A549 (cell line): ENCODE results near the gene USP36. TPM values are rescaled to one million over a fixed set of nuclear protein-coding genes. Genes with fewer than 3 reads are reported as not detected.

Experiments used
- ATAC-seq, 2 experiments: fragments of 200-7000 bp in 1 of 2; fragments of >200 bp in 1 of 2; cut with Nextera tagmentation in 1 of 2; cut with Tn5 transposase in 1 of 2; 3 replicates each; pipeline versions ENCODE4 v1.8.0 to v1.9.1; 2018 to 2020; ENCODE audit warnings: mild to moderate bottlenecking in 1 of 2, moderate library complexity in 1 of 2
- CTCF ChIA-PET: fragments of 300-600 bp; sonication (Branson Sonifier 250); formaldehyde crosslinking; extraction: SDS; loops from one replicate; lab custom pipeline; 2021; ENCODE audit warnings: antibody characterized with exemption, inconsistent platforms; lab: Yijun Ruan, JAX
- POLR2A ChIA-PET: fragments of 350-600 bp; formaldehyde crosslinking; extraction: SDS; loops from one replicate; lab custom pipeline; 2021; ENCODE audit warnings: antibody characterized with exemption, inconsistent platforms; lab: Yijun Ruan, JAX
- DNase-seq, 2 experiments: peaks; one replicate each; pipeline versions ENCODE4 v3.0.0 to v3.0.0-alpha.2; 2011 to 2016; ENCODE audit warnings: low read depth in 1 of 2, low spot score in 1 of 2
- FAIRE-seq: peaks from 2 replicates; lab custom pipeline; 2011; peaks lifted over from hg19 to GRCh38; lab: Jason Lieb, UNC
- H3K27ac ChIP-seq, 2 experiments: fragments of >200 bp; sonication (Bioruptor Twin); formaldehyde crosslinking; 3 replicates each; pipeline ENCODE4 v1.5.1; 2016 to 2017
- H3K4me1 ChIP-seq: fragments of >200 bp; sonication (Bioruptor Twin); formaldehyde crosslinking; 3 replicates; pipeline ENCODE4 v1.6.1; 2016
- H3K4me2 ChIP-seq: fragments of >200 bp; sonication (Bioruptor Twin); formaldehyde crosslinking; 3 replicates; pipeline ENCODE4 v1.6.1; 2016
- H3K4me3 ChIP-seq: fragments of >200 bp; sonication (Bioruptor Twin); formaldehyde crosslinking; 3 replicates; pipeline ENCODE4 v1.5.1; 2016
- H3K9me3 ChIP-seq: fragments of >200 bp; sonication (Bioruptor Twin); formaldehyde crosslinking; 3 replicates; pipeline ENCODE4 v1.6.1; 2016
- CEBPB ChIP-seq, 2 experiments: fragments of >200 bp in 1 of 2; sonication (Bioruptor Twin) in 1 of 2; formaldehyde crosslinking in 1 of 2; IDR thresholded peaks; 2 replicates each; pipeline ENCODE4 v1.6.1; 2012 to 2016
- CHD2 ChIP-seq: fragments of 150-350 bp; IDR thresholded peaks from 2 replicates; pipeline ENCODE4 v1.6.1; 2014; ENCODE audit warnings: low read length; ENCODE audit not compliant: partially characterized antibody
- CHD4 ChIP-seq: fragments of 200-600 bp; sonication (generic); IDR thresholded peaks from 2 replicates; pipeline ENCODE4 v1.6.1; 2016; ENCODE audit warnings: antibody characterized with exemption, mild to moderate bottlenecking, borderline replicate concordance
- CTCF ChIP-seq: fragments of >200 bp; sonication (Bioruptor Twin); formaldehyde crosslinking; IDR thresholded peaks from 3 replicates; pipeline ENCODE4 v1.5.1; 2016
- E2F6 ChIP-seq: IDR thresholded peaks from 2 replicates; pipeline ENCODE4 v1.6.1; 2012; ENCODE audit warnings: low read depth, borderline replicate concordance
- EHMT2 ChIP-seq: fragments of 200-600 bp; sonication (generic); IDR thresholded peaks from 2 replicates; pipeline ENCODE4 v1.6.1; 2016; ENCODE audit warnings: antibody characterized with exemption, low read depth, mild to moderate bottlenecking, moderate library complexity
- ESRRA ChIP-seq: fragments of 150-350 bp; IDR thresholded peaks from 2 replicates; pipeline ENCODE4 v1.6.1; 2014; ENCODE audit warnings: mild to moderate bottlenecking, low read length, borderline replicate concordance
- FOXS1 ChIP-seq: fragments of 250-450 bp; sonication (Bioruptor Pico); IDR thresholded peaks from 2 replicates; pipeline ENCODE4 v1.5.0; 2020; ENCODE audit warnings: mild to moderate bottlenecking, moderate library complexity
- HEYL ChIP-seq: fragments of 250-450 bp; sonication (Bioruptor Pico); IDR thresholded peaks from 2 replicates; pipeline ENCODE4 v1.8.0; 2021; ENCODE audit warnings: mild to moderate bottlenecking, moderate library complexity
- HMGXB4 ChIP-seq: fragments of 250-450 bp; sonication (Bioruptor Pico); IDR thresholded peaks from 2 replicates; pipeline ENCODE4 v1.5.0; 2021; ENCODE audit warnings: mild to moderate bottlenecking, moderate library complexity, borderline replicate concordance
- JUN ChIP-seq, 2 experiments: fragments of >200 bp; sonication (Bioruptor Twin); formaldehyde crosslinking; IDR thresholded peaks; 2 replicates in 1 of 2; 3 replicates in 1 of 2; pipeline ENCODE4 v1.6.1; 2016 to 2017
- JUNB ChIP-seq: fragments of >200 bp; sonication (Bioruptor Twin); formaldehyde crosslinking; IDR thresholded peaks from 2 replicates; pipeline ENCODE4 v1.6.1; 2016
- KDM1A ChIP-seq: fragments of 200-600 bp; sonication (generic); IDR thresholded peaks from 2 replicates; pipeline ENCODE4 v1.6.1; 2016; ENCODE audit warnings: low read depth, mild to moderate bottlenecking
- KDM5A ChIP-seq: fragments of 200-600 bp; sonication (generic); IDR thresholded peaks from 2 replicates; pipeline ENCODE4 v1.6.1; 2016; ENCODE audit warnings: antibody characterized with exemption, mild to moderate bottlenecking
- MAZ ChIP-seq: fragments of 150-350 bp; IDR thresholded peaks from 2 replicates; pipeline ENCODE4 v1.6.1; 2014; ENCODE audit warnings: antibody characterized with exemption, low read depth, low read length, borderline replicate concordance
- NPAS2 ChIP-seq: fragments of 250-450 bp; sonication (Bioruptor Pico); IDR thresholded peaks from 2 replicates; pipeline ENCODE4 v1.8.0; 2022; ENCODE audit warnings: mild to moderate bottlenecking, moderate library complexity, borderline replicate concordance
- PHF8 ChIP-seq: fragments of 200-600 bp; sonication (generic); IDR thresholded peaks from 2 replicates; pipeline ENCODE4 v1.6.1; 2016; ENCODE audit warnings: low read depth, mild to moderate bottlenecking, antibody characterized with exemption, moderate library complexity, borderline replicate concordance
- POLR2A ChIP-seq: IDR thresholded peaks from 2 replicates; pipeline ENCODE4 v1.6.1; 2012; ENCODE audit warnings: mild to moderate bottlenecking, low read length
- POLR2AphosphoS2 ChIP-seq: conservative IDR thresholded peaks from 2 replicates; pipeline ENCODE4 v1.6.1; 2012; ENCODE audit warnings: low read length, improper control_type of control experiment, inconsistent platforms
- RAD21 ChIP-seq, 2 experiments: fragments of >200 bp in 1 of 2; sonication (Bioruptor Twin) in 1 of 2; formaldehyde crosslinking in 1 of 2; IDR thresholded peaks in 1 of 2; conservative IDR thresholded peaks in 1 of 2; 2 replicates in 1 of 2; 3 replicates in 1 of 2; pipeline ENCODE4 v1.6.1; 2012 to 2018; ENCODE audit warnings: inconsistent platforms in 1 of 2
- REST ChIP-seq: fragments of 200-600 bp; sonication (generic); IDR thresholded peaks from 2 replicates; pipeline ENCODE4 v1.6.1; 2016; ENCODE audit warnings: antibody characterized with exemption, mild to moderate bottlenecking, moderate library complexity
- SMC3 ChIP-seq: fragments of >200 bp; sonication (Bioruptor Twin); formaldehyde crosslinking; IDR thresholded peaks from 3 replicates; pipeline ENCODE4 v1.6.1; 2018; ENCODE audit warnings: inconsistent platforms
- SREBF2 ChIP-seq: fragments of 450-650 bp; IDR thresholded peaks from 2 replicates; pipeline ENCODE4 v1.6.1; 2014; ENCODE audit warnings: mild to moderate bottlenecking, moderate library complexity
- TP53 ChIP-seq: fragments of 250-450 bp; sonication (Bioruptor Pico); IDR thresholded peaks from 2 replicates; pipeline ENCODE4 v1.5.0; 2021; ENCODE audit warnings: mild to moderate bottlenecking, moderate library complexity
- ZNF302 ChIP-seq: fragments of 250-450 bp; sonication (Bioruptor Pico); IDR thresholded peaks from 2 replicates; pipeline ENCODE4 v1.9.0; 2021; ENCODE audit warnings: inconsistent platforms, mild to moderate bottlenecking, moderate library complexity
- ZSCAN20 ChIP-seq: fragments of 250-450 bp; sonication (Bioruptor Pico); IDR thresholded peaks from 2 replicates; pipeline ENCODE4 v1.8.0; 2022; ENCODE audit warnings: mild to moderate bottlenecking, moderate library complexity
- WGBS: methylation state at CpG from one replicate; pipeline ENCODE4 v1.1.6; 2017; ENCODE audit errors: missing lambda C conversion rate; 5-methylcytosine and 5-hydroxymethylcytosine counted together
- polyA plus RNA-seq, 4 experiments: library from polyadenylated mRNA; depleted of rRNA in 3 of 4; stranded (reverse); fragments of >200 nt; fragmentation: RNase III in 1 of 4; extraction: RNeasy Plus Mini Kit Qiagen cat#74134 plus additional on column Dnase treatment in 1 of 4; gene quantifications; 2 replicates in 3 of 4; 3 replicates in 1 of 4; pipeline ENCODE4 v1.2.3, GENCODE V29; 2011 to 2017
- TF ChIP-seq, protein P1 (sequence below): fragments of 250-450 bp; sonication (Bioruptor Pico); IDR thresholded peaks from 2 replicates; pipeline ENCODE4 v1.5.0; 2020; ENCODE audit warnings: low read depth, mild to moderate bottlenecking, moderate library complexity
- TF ChIP-seq, protein P2 (sequence below): IDR thresholded peaks from 2 replicates; pipeline ENCODE4 v1.6.1; 2012
- TF ChIP-seq, protein P3 (sequence below): IDR thresholded peaks from 2 replicates; pipeline ENCODE4 v1.6.1; 2012
- TF ChIP-seq, protein P4 (sequence below): fragments of >200 bp; sonication (Bioruptor Twin); formaldehyde crosslinking; IDR thresholded peaks from 3 replicates; pipeline ENCODE4 v1.6.1; 2016

USP36 gene
- polyA plus RNA-seq, 2 of the 4 experiments (the other 2 are of a cell fraction) = 41.1 to 49.0 TPM

DNA sequence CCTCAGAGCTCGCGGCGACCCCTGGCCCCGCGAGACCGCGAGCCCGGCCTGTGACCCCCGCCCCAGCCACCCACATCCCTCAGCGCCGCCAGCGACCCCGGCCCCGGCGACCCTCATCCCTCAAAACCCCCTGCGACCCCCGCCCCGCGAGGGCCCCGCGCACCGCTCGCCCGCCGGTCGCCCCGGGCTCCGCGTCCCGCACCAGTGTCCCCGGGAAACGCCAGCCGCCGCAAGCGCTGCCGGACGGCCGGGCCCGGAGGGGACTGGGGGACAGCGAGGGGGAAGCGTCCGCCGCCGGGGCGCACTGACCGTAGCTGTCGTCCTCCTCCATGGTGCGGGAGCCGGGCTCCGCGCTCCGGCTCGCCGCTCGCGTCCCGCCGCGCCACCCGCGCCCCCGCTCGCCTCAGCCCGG, 58.7 kb downstream of the USP36 start, which contains the start of gene CYTH1:
Gene CYTH1 (minus strand): TSS at position 381 of the 412 bp plus-strand sequence. CDS start 50 bp downstream, at position 331.
- WGBS = no CpG with 5 or more reads among the region's 64 CpGs
- peak; percentile 64 for TF ChIP-seq POLR2A
- TF ChIP-seq CHD2 = no peak
- no peak for TF ChIP-seq MAZ
- no peak for TF ChIP-seq EHMT2
- no peak for TF ChIP-seq ZSCAN20
- TF ChIP-seq SMC3 = no peak
- no peak for TF ChIP-seq CEBPB (IDR thresholded peaks at IDR 0.05)
- no peak for TF ChIP-seq KDM5A
- TF ChIP-seq, protein P1, sequence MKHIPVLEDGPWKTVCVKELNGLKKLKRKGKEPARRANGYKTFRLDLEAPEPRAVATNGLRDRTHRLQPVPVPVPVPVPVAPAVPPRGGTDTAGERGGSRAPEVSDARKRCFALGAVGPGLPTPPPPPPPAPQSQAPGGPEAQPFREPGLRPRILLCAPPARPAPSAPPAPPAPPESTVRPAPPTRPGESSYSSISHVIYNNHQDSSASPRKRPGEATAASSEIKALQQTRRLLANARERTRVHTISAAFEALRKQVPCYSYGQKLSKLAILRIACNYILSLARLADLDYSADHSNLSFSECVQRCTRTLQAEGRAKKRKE = no peak
- TF ChIP-seq ESRRA = no peak
- TF ChIP-seq KDM1A = no peak
- TF ChIP-seq HEYL = no peak
- no peak for TF ChIP-seq CTCF
- TF ChIP-seq CHD4 = no peak
- TF ChIP-seq TP53 (CRISPR knock-in tag) = no peak
- TF ChIP-seq RAD21 (conservative IDR thresholded peaks at IDR 0.05 in 1 of 2, IDR thresholded peaks at IDR 0.05 in 1 of 2) = no peak
- TF ChIP-seq ZNF302 (CRISPR knock-in tag) = no peak
- TF ChIP-seq NPAS2 (CRISPR knock-in tag) = no peak
- TF ChIP-seq, protein P2, sequence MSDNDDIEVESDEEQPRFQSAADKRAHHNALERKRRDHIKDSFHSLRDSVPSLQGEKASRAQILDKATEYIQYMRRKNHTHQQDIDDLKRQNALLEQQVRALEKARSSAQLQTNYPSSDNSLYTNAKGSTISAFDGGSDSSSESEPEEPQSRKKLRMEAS = no peak
- no peak for TF ChIP-seq FOXS1 (CRISPR knock-in tag)
- 0 out of 2 replicates have a peak, but pooled peaks have one; percentile 5 for TF ChIP-seq E2F6
- no peak for TF ChIP-seq SREBF2
- TF ChIP-seq REST = peak; percentile 45
- peak; percentile 36 for TF ChIP-seq PHF8
- TF ChIP-seq HMGXB4 = no peak
- TF ChIP-seq POLR2AphosphoS2 = no peak
- TF ChIP-seq, protein P3, sequence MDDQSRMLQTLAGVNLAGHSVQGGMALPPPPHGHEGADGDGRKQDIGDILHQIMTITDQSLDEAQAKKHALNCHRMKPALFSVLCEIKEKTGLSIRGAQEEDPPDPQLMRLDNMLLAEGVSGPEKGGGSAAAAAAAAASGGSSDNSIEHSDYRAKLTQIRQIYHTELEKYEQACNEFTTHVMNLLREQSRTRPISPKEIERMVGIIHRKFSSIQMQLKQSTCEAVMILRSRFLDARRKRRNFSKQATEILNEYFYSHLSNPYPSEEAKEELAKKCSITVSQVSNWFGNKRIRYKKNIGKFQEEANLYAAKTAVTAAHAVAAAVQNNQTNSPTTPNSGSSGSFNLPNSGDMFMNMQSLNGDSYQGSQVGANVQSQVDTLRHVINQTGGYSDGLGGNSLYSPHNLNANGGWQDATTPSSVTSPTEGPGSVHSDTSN = no peak
- no peak; a peak in 1 of 5 replicates for TF ChIP-seq JUN (IDR thresholded peaks at IDR 0.05)
- TF ChIP-seq, protein P4, sequence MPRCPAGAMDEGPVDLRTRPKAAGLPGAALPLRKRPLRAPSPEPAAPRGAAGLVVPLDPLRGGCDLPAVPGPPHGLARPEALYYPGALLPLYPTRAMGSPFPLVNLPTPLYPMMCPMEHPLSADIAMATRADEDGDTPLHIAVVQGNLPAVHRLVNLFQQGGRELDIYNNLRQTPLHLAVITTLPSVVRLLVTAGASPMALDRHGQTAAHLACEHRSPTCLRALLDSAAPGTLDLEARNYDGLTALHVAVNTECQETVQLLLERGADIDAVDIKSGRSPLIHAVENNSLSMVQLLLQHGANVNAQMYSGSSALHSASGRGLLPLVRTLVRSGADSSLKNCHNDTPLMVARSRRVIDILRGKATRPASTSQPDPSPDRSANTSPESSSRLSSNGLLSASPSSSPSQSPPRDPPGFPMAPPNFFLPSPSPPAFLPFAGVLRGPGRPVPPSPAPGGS = no peak
- TF ChIP-seq JUNB = no peak

More for the DNA sequence above, 58.7 kb downstream of the USP36 start, which contains the start of gene CYTH1:
- DNase-seq (no peak), FAIRE-seq (no peak), ATAC-seq (peak; percentile 4 to 61; a peak in 4 of 6 replicates)
- Histone ChIP-seq H3K4me3 (peak within 1 kb of the TSS; percentile 98), H3K4me1 (peaks cover 18% of the 10 kb centered on the region), H3K27ac (peak within 1 kb of the TSS; percentile 90 to 97), H3K9me3 (no peaks in the 10 kb centered on the region), H3K4me2 (peak within 1 kb of the TSS; percentile 91)
- ChIA-PET POLR2A (interaction anchor here (1.0 kb wide), 1 partner anchor 65 kb away, joined by 3 read pairs; no protein-coding TSS in a partner anchor), CTCF (interaction anchor here (1.9 kb wide), 1 partner anchor 27 kb away, joined by 4 read pairs; no protein-coding TSS in a partner anchor)
